NK-92 (cell line): Measurements from ENCODE around the gene TMEM229B.

Experiments
- DNase-seq: peaks from one replicate; lab custom pipeline; 2025; ENCODE audit not compliant: unreplicated experiment; lab: John Stamatoyannopoulos, UW

The TMEM229B gene

GRCh38 chr14:67487937-67488893 is at the start of gene TMEM229B:
Gene TMEM229B, minus strand, starts transcription at chr14:67488721. Its CDS starts 14,798 bp downstream, at chr14:67473923.
- no peak for DNase-seq

- no peak for DNase-seq
These were observed 49.2 kb upstream of the TMEM229B start for GRCh38 chr14:67537736-67538135.

GRCh38 chr14:67536087-67536486 is 47.6 kb upstream of the TMEM229B start:
- no peak for DNase-seq

- no peak for DNase-seq
These were observed 45.2 kb upstream of the TMEM229B start for GRCh38 chr14:67533754-67534085.

GRCh38 chr14:67532998-67533753 is 44.7 kb upstream of the TMEM229B start, which contains the start of gene PLEKHH1:
Gene PLEKHH1, plus strand, starts transcription at chr14:67533290. Its CDS starts 8,578 bp downstream, at chr14:67541868.
- no peak for DNase-seq

- no peak for DNase-seq
These were observed 44.1 kb upstream of the TMEM229B start for GRCh38 chr14:67532606-67532997.

- DNase-seq, result no peak
These were observed 41.7 kb upstream of the TMEM229B start for GRCh38 chr14:67529947-67530935.

GRCh38 chr14:67528276-67528675 is 39.8 kb upstream of the TMEM229B start:
- DNase-seq, result no peak

- DNase-seq, result no peak
These were observed 39.2 kb upstream of the TMEM229B start for GRCh38 chr14:67527756-67528155.

- DNase-seq, result no peak
These were observed 38.3 kb upstream of the TMEM229B start for GRCh38 chr14:67526676-67527459.

- DNase-seq, result no peak
These were observed 37.7 kb upstream of the TMEM229B start for GRCh38 chr14:67526181-67526580.

GRCh38 chr14:67525389-67525788 is 36.9 kb upstream of the TMEM229B start:
- DNase-seq, result no peak

- DNase-seq, result no peak
These were observed 36.1 kb upstream of the TMEM229B start for GRCh38 chr14:67524634-67524963.

- DNase-seq, result no peak
These were observed 35.5 kb upstream of the TMEM229B start for GRCh38 chr14:67523764-67524633.

GRCh38 chr14:67522270-67522669 is 33.7 kb upstream of the TMEM229B start:
- no peak for DNase-seq

GRCh38 chr14:67520482-67520881 is 32.0 kb upstream of the TMEM229B start:
- DNase-seq, result no peak

- DNase-seq, result no peak
These were observed 30.9 kb upstream of the TMEM229B start for GRCh38 chr14:67519406-67519805.

- no peak for DNase-seq
These were observed 28.6 kb upstream of the TMEM229B start for GRCh38 chr14:67517083-67517482.

GRCh38 chr14:67516676-67517075 is 28.2 kb upstream of the TMEM229B start:
- DNase-seq, result no peak
